NCI-H1105 treated with DMSO at 0.1 percent for 48 hours (cell line): Measurements from ENCODE around the gene PPP1R13L.
"Not testable (repeated sequence)": the region's sequence is repeated elsewhere in the genome, so short reads cannot be mapped to it uniquely, and the experiment has no call there.

Experiments used
- DNase-seq: peaks from one replicate; lab custom pipeline; 2025; lab: John Stamatoyannopoulos, UW

The PPP1R13L gene

DNA sequence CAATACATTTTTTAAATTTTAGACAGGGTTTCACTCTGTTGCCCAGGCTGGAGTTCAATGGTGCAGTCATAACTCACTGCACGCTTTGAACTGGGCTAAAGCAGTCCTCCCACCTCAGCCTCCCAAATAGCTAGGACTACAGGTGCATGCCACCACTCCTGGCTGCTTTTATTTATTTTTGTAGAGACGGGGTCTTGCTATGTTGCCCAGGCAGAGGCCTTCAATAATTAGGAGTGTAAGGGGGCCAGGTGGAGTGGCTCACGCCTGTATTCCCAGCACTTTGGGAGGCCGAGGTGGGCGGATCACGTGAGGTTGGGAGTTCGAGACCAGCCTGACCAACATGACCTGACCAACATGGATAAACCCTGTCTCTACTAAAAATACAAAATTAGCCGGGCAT lies 27.7 kb upstream of the PPP1R13L start:
- DNase-seq = not testable (repeated sequence)

DNA sequence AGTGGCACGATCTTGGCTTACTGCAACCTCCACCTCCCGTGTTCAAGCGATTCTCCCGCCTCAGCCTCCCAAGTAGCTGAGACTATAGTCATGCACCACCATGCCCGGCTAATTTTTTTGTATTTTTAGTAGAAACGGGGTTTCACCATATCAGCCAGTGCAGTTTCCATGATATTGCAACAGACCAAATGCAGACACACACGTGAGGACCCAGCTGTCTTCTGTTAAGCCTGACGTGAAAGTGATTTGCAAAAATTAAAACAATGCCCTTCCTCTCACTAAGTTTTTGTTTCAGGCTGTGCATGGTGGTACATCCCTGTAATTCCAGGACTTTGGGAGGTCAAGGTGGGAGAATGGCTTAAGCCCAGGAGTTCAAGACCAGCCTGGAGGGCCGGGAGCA lies 26.1 kb upstream of the PPP1R13L start:
- DNase-seq = not testable (repeated sequence)

- not testable (repeated sequence) for DNase-seq
Observed at GRCh38 chr19:45429896-45430295, 25.0 kb upstream of the PPP1R13L start.

GRCh38 chr19:45428384-45429231 lies 23.7 kb upstream of the PPP1R13L start:
- DNase-seq = no peak

DNA sequence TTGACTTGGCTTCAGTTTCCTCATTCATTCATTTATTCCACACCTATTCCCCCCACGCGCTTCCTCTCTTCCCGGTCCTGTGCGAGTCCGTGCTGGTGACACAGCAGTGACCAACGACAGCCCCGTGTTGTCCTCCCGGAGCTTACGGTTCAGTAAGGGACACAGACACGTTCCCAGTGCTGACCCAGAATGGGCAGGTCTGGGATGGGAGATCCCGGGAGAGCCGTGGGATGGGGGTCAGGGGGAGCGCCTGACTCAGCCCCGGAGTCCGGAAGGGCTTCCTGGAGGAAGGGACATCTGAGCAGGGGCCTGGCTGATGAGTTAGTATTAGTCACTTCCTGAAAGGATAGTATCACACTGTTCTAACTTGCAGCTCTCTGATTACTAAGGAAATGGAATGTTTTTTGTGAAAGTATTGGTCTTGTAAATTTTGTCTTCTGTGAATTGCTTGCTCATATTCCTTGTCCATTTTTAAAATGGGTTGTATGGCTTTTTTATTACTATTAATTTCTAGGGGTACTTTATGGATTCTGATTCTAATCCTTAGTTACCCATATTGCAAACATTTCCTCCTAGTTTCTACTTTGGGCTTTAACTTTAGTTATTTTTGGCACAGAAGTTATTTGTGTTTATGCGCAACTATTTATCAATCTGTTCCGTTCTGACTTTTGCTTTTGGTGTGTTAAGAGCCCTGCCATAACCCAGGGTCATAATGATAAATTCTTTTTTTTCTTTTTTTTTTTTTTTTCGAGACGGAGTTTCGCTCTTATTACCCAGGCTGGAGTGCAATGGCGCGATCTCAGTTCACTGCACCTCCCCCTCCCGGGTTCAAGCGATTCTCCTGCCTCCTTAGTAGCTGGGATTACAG lies 19.6 kb upstream of the PPP1R13L start:
- peak; percentile 29 for DNase-seq

- DNase-seq = peak; percentile 97
Observed at GRCh38 chr19:45423589-45424190, 18.8 kb upstream of the PPP1R13L start, which contains the start of gene ERCC1. ERCC1 (minus strand) TSS chr19:45423917; CDS start chr19:45423374, 543 bp downstream.

DNA sequence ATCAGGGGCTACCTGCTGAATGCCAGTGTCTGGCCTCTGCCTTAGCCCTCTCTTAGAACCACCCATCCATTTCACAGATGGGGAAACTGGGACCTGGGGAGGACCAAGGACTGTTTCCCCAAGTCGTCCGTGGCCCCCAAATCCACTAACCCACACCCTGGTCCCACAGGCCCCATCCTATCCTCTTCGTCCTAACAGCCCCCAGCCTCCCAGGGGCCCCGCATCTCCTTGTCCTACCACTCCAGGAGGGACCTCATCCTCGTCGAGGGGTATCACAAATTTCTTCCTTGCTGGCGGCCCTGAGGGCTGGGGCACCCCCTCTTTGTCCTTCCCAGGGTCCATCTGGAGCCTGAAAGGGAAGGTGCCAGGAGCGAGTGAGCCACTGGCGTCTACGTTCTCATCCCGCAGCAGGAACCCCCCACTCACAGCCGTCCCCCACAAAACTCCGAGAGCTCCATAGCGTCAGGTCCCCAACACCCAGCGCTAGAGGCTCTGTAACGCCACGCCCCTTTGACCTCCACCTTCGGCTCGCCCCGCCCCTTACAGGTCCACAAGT lies 18.2 kb upstream of the PPP1R13L start:
- no peak for DNase-seq

DNA sequence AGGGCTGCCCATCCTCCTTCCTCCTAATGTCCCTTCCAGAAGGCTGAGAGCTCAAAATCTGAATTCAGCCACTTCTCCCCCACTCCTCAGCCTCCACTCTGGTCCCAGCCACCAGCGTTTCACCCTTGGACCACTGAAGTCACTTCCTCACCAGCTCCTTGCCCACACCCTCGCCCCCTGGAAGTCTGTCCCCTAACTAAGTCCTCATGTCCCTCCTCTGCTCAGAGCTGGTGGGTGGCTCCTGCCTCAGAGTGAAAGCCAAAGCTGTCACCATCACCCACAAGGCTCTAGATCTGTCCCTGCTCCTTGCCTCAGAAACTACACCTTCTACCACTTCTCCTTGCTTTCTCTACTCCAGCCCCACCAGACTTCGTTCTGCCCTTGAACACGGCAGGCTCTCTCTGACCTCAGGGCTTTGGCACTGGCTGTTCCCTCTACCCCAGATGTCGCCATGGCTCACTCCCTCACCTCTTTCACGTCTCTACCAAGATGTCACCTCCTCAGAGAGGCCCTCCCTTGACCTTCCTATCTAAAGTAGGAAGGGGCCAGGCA lies 17.2 kb upstream of the PPP1R13L start:
- no peak for DNase-seq

GRCh38 chr19:45420871-45421270 lies 16.0 kb upstream of the PPP1R13L start:
- no peak for DNase-seq

DNA sequence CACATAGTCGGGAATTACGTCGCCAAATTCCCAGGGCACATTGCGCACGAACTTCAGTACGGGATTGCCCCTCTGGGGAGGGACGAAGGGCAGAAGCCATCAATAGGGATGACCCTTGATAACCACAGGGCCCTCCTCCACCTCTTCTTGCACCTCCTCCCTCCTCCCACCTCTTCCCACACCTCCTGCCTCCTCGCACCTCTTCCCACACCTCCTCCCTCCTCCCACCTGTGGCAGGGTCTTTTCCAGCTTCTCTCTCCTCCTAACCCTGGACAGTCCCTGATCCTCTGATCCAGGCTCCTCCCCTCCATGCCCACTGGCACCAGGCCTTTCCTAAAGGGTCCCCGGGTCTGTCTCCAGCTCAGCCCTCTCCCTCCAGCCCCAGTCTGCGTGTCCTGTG lies 15.5 kb upstream of the PPP1R13L start:
- DNase-seq = no peak

DNA sequence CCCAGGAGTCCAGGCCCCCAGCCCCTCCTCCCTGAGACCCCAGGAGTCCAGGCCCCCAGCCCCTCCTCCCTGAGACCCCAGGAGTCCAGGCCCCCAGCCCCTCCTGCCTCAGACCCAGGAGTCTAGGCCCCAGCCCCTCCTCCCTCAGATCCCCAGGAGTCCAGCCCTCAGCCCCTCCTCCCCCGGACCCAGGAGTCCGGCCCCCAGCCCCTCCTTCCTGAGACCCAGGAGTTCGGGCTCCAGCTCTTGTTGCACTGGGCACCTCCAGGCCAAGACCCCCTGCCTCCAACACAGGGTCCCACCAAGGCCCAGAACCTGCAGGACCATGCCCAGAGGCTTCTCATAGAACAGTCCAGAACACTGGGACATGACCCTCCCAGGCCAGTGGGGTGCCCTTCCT lies 15.0 kb upstream of the PPP1R13L start:
- DNase-seq = no peak

- no peak for DNase-seq
Observed at GRCh38 chr19:45419396-45419795, 14.5 kb upstream of the PPP1R13L start.

DNA sequence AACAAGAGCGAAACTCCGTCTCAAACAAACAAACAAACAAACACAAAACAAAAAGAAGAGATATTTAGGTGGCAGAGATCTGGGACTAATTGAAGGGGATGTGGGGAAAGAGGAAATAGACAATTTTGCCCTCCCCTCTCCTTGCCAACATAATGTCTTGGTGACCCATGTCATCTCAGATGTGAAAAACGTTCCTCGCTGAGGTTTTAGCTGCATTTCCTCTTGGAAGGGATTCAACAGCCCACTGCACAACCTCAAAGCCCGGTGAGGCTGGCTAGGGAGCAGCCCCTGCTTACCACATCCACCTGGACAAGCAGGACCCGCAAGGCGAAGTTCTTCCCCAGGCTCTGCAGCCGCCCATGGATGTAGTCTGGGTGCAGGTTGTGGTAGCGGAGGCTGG lies 13.9 kb upstream of the PPP1R13L start:
- DNase-seq = no peak

DNA sequence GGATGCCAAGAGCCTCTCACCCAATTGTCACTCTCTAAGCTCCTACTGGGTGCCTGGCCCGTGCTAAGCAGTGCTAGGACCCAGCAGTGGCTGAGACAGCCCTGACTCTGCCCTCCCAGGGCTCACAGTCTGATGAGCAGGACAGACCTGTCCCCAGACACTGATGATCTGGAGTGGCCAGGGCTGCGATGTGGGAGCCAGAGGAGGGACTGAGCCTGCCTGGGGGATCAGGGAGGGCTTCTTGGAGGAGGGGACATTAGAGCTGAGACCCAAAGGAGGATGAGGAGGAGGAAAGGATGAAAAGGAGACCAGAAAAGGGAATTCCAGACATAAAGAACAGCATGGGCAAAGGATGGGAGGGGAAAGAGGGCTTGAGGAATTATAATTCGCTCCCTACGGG lies 12.3 kb upstream of the PPP1R13L start:
- DNase-seq = no peak

DNA sequence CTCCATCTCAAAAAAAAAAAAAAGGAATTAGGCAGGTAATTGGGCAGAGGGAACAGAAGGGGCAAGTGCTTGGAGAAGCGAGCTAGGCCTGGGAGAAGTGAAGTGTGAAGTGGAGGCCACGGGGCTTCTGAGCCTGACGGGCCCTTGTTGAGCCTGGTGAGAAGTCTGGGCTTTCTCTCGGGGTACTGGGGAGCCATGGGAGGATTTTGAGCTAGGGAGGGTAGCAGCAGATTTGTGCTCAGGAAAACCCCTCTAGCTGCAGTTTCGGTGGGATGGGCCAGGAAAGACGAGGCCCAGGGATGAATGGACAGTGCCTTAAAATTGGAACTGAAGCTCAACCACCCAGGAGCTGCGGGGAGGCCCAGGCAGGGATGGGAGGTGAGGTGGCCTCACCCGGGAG lies 9.6 kb upstream of the PPP1R13L start:
- no peak for DNase-seq

GRCh38 chr19:45413497-45413896 lies 8.6 kb upstream of the PPP1R13L start:
- no peak for DNase-seq

DNA sequence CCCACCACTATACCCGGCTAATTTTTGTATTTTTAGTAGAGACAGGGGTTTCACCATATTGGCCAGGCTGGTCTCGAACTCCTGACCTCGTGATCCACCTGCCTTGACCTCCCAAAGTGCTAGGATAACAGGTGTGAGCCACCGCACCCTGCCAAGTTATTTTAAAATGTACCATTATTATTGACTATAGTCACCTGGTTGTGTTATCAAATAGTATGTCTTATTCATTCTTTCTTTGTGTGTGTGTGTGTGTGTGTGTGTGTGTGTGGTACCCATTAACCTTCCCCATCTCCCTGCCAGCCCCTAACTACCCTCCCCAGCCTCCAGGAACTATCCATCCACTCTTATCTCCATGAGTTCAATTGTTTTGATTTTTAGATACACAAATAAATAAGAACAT lies 5.5 kb upstream of the PPP1R13L start:
- not testable (repeated sequence) for DNase-seq

- no peak for DNase-seq
Observed at GRCh38 chr19:45409557-45409920, 4.7 kb upstream of the PPP1R13L start.

- DNase-seq = no peak
Observed at GRCh38 chr19:45408830-45409556, 4.1 kb upstream of the PPP1R13L start.

DNA sequence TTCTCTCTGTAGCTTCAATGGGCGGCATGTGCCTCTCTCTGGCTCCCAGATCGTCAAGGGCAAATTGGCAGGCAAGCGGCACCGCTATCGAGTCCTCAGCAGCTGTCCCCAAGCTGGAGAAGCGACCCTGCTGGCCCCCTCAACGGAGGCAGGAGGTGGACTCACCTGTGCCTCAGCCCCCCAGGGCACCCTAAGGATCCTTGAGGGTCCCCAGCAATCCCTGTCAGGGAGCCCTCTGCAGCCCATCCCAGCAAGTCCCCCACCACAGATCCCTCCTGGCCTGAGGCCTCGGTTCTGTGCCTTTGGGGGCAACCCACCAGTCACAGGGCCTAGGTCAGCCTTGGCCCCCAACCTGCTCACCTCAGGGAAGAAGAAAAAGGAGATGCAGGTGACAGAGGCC lies 3.3 kb upstream of the PPP1R13L start:
- DNase-seq = no peak

- DNase-seq = not testable (repeated sequence)
Observed at GRCh38 chr19:45407585-45407984, 2.7 kb upstream of the PPP1R13L start.

DNA sequence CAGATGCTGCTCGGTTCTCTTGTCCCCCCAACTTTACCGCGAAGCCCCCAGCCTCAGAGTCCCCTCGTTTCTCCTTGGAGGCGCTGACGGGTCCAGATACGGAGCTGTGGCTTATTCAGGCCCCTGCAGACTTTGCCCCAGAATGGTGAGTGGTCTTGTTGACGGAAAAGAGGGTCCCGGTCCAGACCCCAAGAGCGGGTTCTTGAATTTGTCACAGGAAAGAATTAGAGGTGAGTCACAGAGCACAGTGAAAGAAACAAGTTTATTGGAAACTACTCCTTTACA lies 2.2 kb upstream of the PPP1R13L start:
- DNase-seq = no peak
